K562 (cell line): ENCODE measurements around the gene SERPINI2. TPM values are rescaled to one million over a fixed set of nuclear protein-coding genes. Genes with fewer than 3 reads are reported as not detected.

Experiments
- ATAC-seq: fragments of 200-7000 bp; cut with Tn5 transposase; 3 replicates; pipeline ENCODE4 v1.9.1; 2020; ENCODE audit warnings: moderate library complexity
- BruUV-seq: library from RNA; stranded (reverse); fragments of 400-500 nt; replicated peaks from 2 replicates; lab custom pipeline; 2021; lab: Mats Ljungman, UMichigan
- CTCF ChIA-PET: fragments of 300-600 bp; formaldehyde crosslinking; extraction: SDS; loops from one replicate; lab custom pipeline; 2021; ENCODE audit warnings: low intra/inter-chr PET ratio; lab: Yijun Ruan, JAX
- POLR2A ChIA-PET: fragments of 300-600, 350-650 bp; sonication (Branson Sonifier 250); formaldehyde crosslinking; extraction: SDS; loops from one replicate; lab custom pipeline; 2021; ENCODE audit warnings: antibody characterized with exemption, inconsistent platforms; lab: Yijun Ruan, JAX
- DNase-seq, 4 experiments: peaks; one replicate each; pipeline versions ENCODE4 v3.0.0 to v3.0.0-alpha.2; 2011 to 2018; ENCODE audit warnings: low spot score in 3 of 4, mixed read lengths in 3 of 4; ENCODE audit errors: extremely low read depth in 1 of 4
- FAIRE-seq: peaks from 2 replicates; lab custom pipeline; 2011; peaks lifted over from hg19 to GRCh38; lab: Jason Lieb, UNC
- H2AFZ ChIP-seq: 2 replicates; pipeline ENCODE4 v1.6.0; 2011; ENCODE audit warnings: low read depth, low read length, control low read depth, inconsistent platforms
- H3K27ac ChIP-seq: fragments of 200-600 bp; 3 replicates; pipeline ENCODE4 v1.8.0; 2011; ENCODE audit warnings: low read depth, mild to moderate bottlenecking, control low read depth, inconsistent platforms, low read length, moderate library complexity, mixed read lengths; ENCODE audit errors: extremely low read depth
- H3K27me3 ChIP-seq, 2 experiments: fragments of 300-600 bp in 1 of 2; 2 replicates in 1 of 2; 3 replicates in 1 of 2; pipeline versions ENCODE4 v1.6.0 to v1.8.0; 2011; ENCODE audit warnings: inconsistent platforms in 2 of 2, low read length in 2 of 2, mild to moderate bottlenecking in 1 of 2, mixed read lengths in 1 of 2, moderate library complexity in 1 of 2; ENCODE audit not compliant: control insufficient read depth in 2 of 2, insufficient read depth in 2 of 2
- H3K36me3 ChIP-seq: fragments of 300-600 bp; 3 replicates; pipeline ENCODE4 v1.8.0; 2011; ENCODE audit warnings: mild to moderate bottlenecking, low read length, inconsistent platforms; ENCODE audit not compliant: control insufficient read depth, insufficient read depth
- H3K4me1 ChIP-seq, 2 experiments: fragments of 200-600 bp in 1 of 2; replicated peaks in 1 of 2; 2 replicates in 1 of 2; 3 replicates in 1 of 2; pipeline versions ENCODE4 v1.5.1 to v1.8.0; 2011; ENCODE audit warnings: inconsistent platforms in 2 of 2, low read length in 2 of 2, mild to moderate bottlenecking in 1 of 2, mixed read lengths in 1 of 2, moderate library complexity in 1 of 2; ENCODE audit not compliant: control insufficient read depth in 2 of 2, insufficient read depth in 2 of 2
- H3K4me2 ChIP-seq: 2 replicates; pipeline ENCODE4 v1.6.1; 2011; ENCODE audit warnings: low read length, control low read depth, inconsistent platforms, mixed read lengths; ENCODE audit not compliant: insufficient read depth
- H3K4me3 ChIP-seq: fragments of 200-600 bp; sonication (generic), shearing (Covaris generic); 2 replicates; pipeline ENCODE4 v1.5.1; 2016; ENCODE audit warnings: control low read depth, inconsistent platforms
- H3K79me2 ChIP-seq: fragments of 200-600 bp; 3 replicates; pipeline ENCODE4 v1.8.0; 2011; ENCODE audit warnings: low read length, inconsistent platforms; ENCODE audit not compliant: control insufficient read depth, insufficient read depth
- H3K9ac ChIP-seq, 2 experiments: 2 replicates each; pipeline versions ENCODE4 v1.6.0 to v1.6.1; 2011; ENCODE audit warnings: low read depth in 2 of 2, low read length in 2 of 2, control low read depth in 1 of 2, inconsistent platforms in 1 of 2, mild to moderate bottlenecking in 1 of 2, mixed read lengths in 1 of 2; ENCODE audit not compliant: insufficient read depth in 1 of 2
- H3K9me1 ChIP-seq: one replicate; pipeline ENCODE4 v1.6.0; 2011; ENCODE audit warnings: inconsistent platforms, mild to moderate bottlenecking, low read length, moderate library complexity; ENCODE audit not compliant: control insufficient read depth, insufficient read depth
- H3K9me3 ChIP-seq: replicated peaks from 2 replicates; pipeline ENCODE4 v1.5.1; 2011; ENCODE audit warnings: low read depth, low read length, inconsistent platforms; ENCODE audit not compliant: control insufficient read depth, insufficient read depth
- H4K20me1 ChIP-seq: replicated peaks from 2 replicates; pipeline ENCODE4 v1.6.1; 2011; ENCODE audit warnings: low read length, inconsistent platforms, mixed read lengths; ENCODE audit not compliant: control insufficient read depth, insufficient read depth
- ARID2 ChIP-seq: fragments of 450-650 bp; IDR thresholded peaks from 2 replicates; pipeline ENCODE4 v1.6.1; 2017; ENCODE audit warnings: antibody characterized with exemption, mild to moderate bottlenecking
- CREB3 ChIP-seq: fragments of 450-650 bp; conservative IDR thresholded peaks from 2 replicates; pipeline ENCODE4 v1.6.1; 2016; ENCODE audit warnings: missing genetic modification characterization, low read depth, mild to moderate bottlenecking, missing compliant biosample characterization, moderate library complexity
- KLF13 ChIP-seq: fragments of 450-650 bp; IDR thresholded peaks from 2 replicates; pipeline ENCODE4 v1.6.1; 2016; ENCODE audit warnings: missing genetic modification characterization, low read depth, mild to moderate bottlenecking, missing compliant biosample characterization, moderate library complexity, borderline replicate concordance
- PHF8 ChIP-seq: fragments of 200-600 bp; sonication (generic); IDR thresholded peaks from 2 replicates; pipeline ENCODE4 v1.6.1; 2012; ENCODE audit warnings: mixed run types, mild to moderate bottlenecking, inconsistent platforms, low read length, moderate library complexity, borderline replicate concordance
- SETDB1 ChIP-seq: IDR thresholded peaks from one replicate; pipeline ENCODE4 v1.6.1; 2012; ENCODE audit warnings: low read length, control low read depth, inconsistent platforms
- WGBS: fragments of 100-300 bp; shearing (Covaris generic); methylation state at CpG from one replicate; pipeline ENCODE4 v1.1.6; 2016; ENCODE audit warnings: low coverage, mixed read lengths; ENCODE audit not compliant: insufficient coverage; ENCODE audit errors: missing lambda C conversion rate; 5-methylcytosine and 5-hydroxymethylcytosine counted together
- in situ Hi-C: fragments of 300-500 bp; cut with MboI; formaldehyde crosslinking; loops from 4 replicates; pipeline ENCODE4 v1.15.0; 2018; ENCODE audit warnings: inconsistent platforms, mixed read lengths
- intact Hi-C: fragments of 100-400 bp; cut with micrococcal nuclease; formaldehyde crosslinking; loops from 2 replicates; pipeline ENCODE4 v1.14.2; 2022
- polyA plus RNA-seq, 8 experiments: library from polyadenylated mRNA; depleted of rRNA in 4 of 8; stranded (reverse) in 5 of 8; unstranded in 3 of 8; fragments of >200 nt; fragmentation: Nextera tagmentation in 2 of 8; fragmentation: Illumina TruSeq in 1 of 8; extraction: Ambion mirVana in 2 of 8; extraction: Trizol in 1 of 8; gene quantifications; 2 replicates each; pipeline versions ENCODE4 v1.2.1 to v1.2.3, GENCODE V29; 2011 to 2014; ENCODE audit warnings: inconsistent platforms in 1 of 8, missing spikeins in 1 of 8
- total RNA-seq, 7 experiments: library from RNA; depleted of rRNA in 6 of 7; stranded (reverse); fragments of >200 nt in 6 of 7; fragmentation: Illumina TruSeq in 2 of 7; extraction: Trizol in 2 of 7; gene quantifications; 2 replicates each; pipeline versions ENCODE4 v1.2.1 to v1.2.3, GENCODE V29; 2011 to 2021; ENCODE audit warnings: low replicate concordance in 1 of 7

The SERPINI2 gene
- total and polyA plus RNA-seq, 9 of the 15 experiments (the other 6 are each of a cell fraction or from before 2014, with no cell fraction given), result not detected

GRCh38 chr3:167483708-167484475 lies 10.1 kb upstream of the SERPINI2 start:
- ChIA-PET POLR2A (no interaction called here), CTCF (no interaction called here)
- no TSS peak for BruUV-seq
- TF ChIP-seq PHF8, result no peak
- no peak for TF ChIP-seq KLF13 (tag)
- TF ChIP-seq SETDB1, result no peak
- TF ChIP-seq ARID2, result no peak
- TF ChIP-seq CREB3 (tag), result no peak
- H3K79me2 ChIP-seq, result no peaks in the 10 kb centered on the region
- FAIRE-seq (no peak), ATAC-seq (no peak), DNase-seq (no peak)
- H3K9ac ChIP-seq, result no peak overlapping the region
- peaks cover 2% of the 10 kb centered on the region; the same call in 1 of the 2 replicates for H3K9me3 ChIP-seq
- H3K4me2 ChIP-seq, result no peak overlapping the region
- H3K27ac ChIP-seq, result no peak overlapping the region
- no peak overlapping the region for H2AFZ ChIP-seq
- no peaks in the 10 kb centered on the region for H3K27me3 ChIP-seq
- H3K4me1 ChIP-seq, result no peaks in the 10 kb centered on the region
- H3K36me3 ChIP-seq, result no peaks in the 10 kb centered on the region
- H3K4me3 ChIP-seq, result no peak overlapping the region
- intact Hi-C loops, result no loop called here
- 3% methylated on average over 2 of the region's 2 CpGs for WGBS
- no peaks in the 10 kb centered on the region for H4K20me1 ChIP-seq
- H3K9me1 ChIP-seq, result no peaks in the 10 kb centered on the region
- in situ Hi-C loops, result no loop called here
